HepG2 (cell line): ENCODE results near the gene SLC29A1. TPM values are rescaled to one million over a fixed set of nuclear protein-coding genes. Genes with fewer than 3 reads are reported as not detected.

Source experiments
- ATAC-seq: fragments of 200-7000 bp; cut with Tn5 transposase; 3 replicates; pipeline ENCODE4 v1.9.1; 2020; ENCODE audit warnings: mild to moderate bottlenecking, moderate library complexity
- BruUV-seq: library from RNA; stranded (reverse); fragments of 400-500 nt; replicated peaks from 2 replicates; lab custom pipeline; 2021; lab: Mats Ljungman, UMichigan
- CTCF ChIA-PET: fragments of 300-600 bp; formaldehyde crosslinking; extraction: SDS; loops from one replicate; lab custom pipeline; 2021; ENCODE audit warnings: low total read pairs, inconsistent platforms, low intra/inter-chr PET ratio; lab: Yijun Ruan, JAX
- POLR2A ChIA-PET: fragments of 350-600 bp; sonication (Branson Sonifier 250); formaldehyde crosslinking; loops from one replicate; lab custom pipeline; 2020; ENCODE audit warnings: antibody characterized with exemption, inconsistent platforms; lab: Yijun Ruan, JAX
- DNase-seq: peaks from one replicate; pipeline ENCODE4 v3.0.0-alpha.2; 2015; ENCODE audit warnings: low spot score
- FAIRE-seq: peaks from 3 replicates; lab custom pipeline; 2011; peaks lifted over from hg19 to GRCh38; lab: Jason Lieb, UNC
- H2AFZ ChIP-seq: one replicate; pipeline ENCODE4 v1.6.1; 2011; ENCODE audit warnings: low read length, inconsistent platforms
- H3K27ac ChIP-seq: fragments of 300-600 bp; 3 replicates; pipeline ENCODE4 v1.8.0; 2011; ENCODE audit warnings: mixed run types, mild to moderate bottlenecking, mixed read lengths, low read length, inconsistent platforms; ENCODE audit not compliant: insufficient read depth; ENCODE audit errors: extremely low read length
- H3K27me3 ChIP-seq, 2 experiments: fragments of 200-600 bp in 1 of 2; 2 replicates in 1 of 2; 3 replicates in 1 of 2; pipeline versions ENCODE4 v1.6.0 to v1.8.0; 2011; ENCODE audit warnings: low read length in 2 of 2, mild to moderate bottlenecking in 2 of 2, moderate library complexity in 2 of 2, inconsistent platforms in 1 of 2; ENCODE audit not compliant: insufficient read depth in 2 of 2, control insufficient read depth in 1 of 2
- H3K36me3 ChIP-seq, 2 experiments: fragments of 200-600 bp in 1 of 2; replicated peaks in 1 of 2; 2 replicates in 1 of 2; 3 replicates in 1 of 2; pipeline versions ENCODE4 v1.5.1 to v1.8.0; 2011; ENCODE audit warnings: low read length in 2 of 2, inconsistent platforms in 1 of 2; ENCODE audit not compliant: insufficient read depth in 2 of 2, control insufficient read depth in 1 of 2
- H3K4me1 ChIP-seq: 2 replicates; pipeline ENCODE4 v1.5.1; 2012; ENCODE audit warnings: low read length, inconsistent platforms; ENCODE audit not compliant: insufficient read depth
- H3K4me2 ChIP-seq: 2 replicates; pipeline ENCODE4 v1.6.0; 2011; ENCODE audit warnings: low read depth, low read length, inconsistent platforms
- H3K4me3 ChIP-seq, 3 experiments: fragments of 200-600 bp in 1 of 3; sonication (generic), shearing (Covaris generic) in 1 of 3; replicated peaks in 1 of 3; 2 replicates each; pipeline ENCODE4 v1.5.1; 2011 to 2016; ENCODE audit warnings: low read length in 3 of 3, inconsistent platforms in 2 of 3, low read depth in 2 of 3, mild to moderate bottlenecking in 2 of 3, control low read depth in 1 of 3, mixed read lengths in 1 of 3; ENCODE audit not compliant: insufficient read depth in 1 of 3
- H3K79me2 ChIP-seq: one replicate; pipeline ENCODE4 v1.6.1; 2011; ENCODE audit warnings: low read length, inconsistent platforms; ENCODE audit not compliant: insufficient read depth
- H3K9ac ChIP-seq: 2 replicates; pipeline ENCODE4 v1.6.0; 2011; ENCODE audit warnings: mild to moderate bottlenecking, low read depth, low read length, inconsistent platforms; ENCODE audit not compliant: insufficient read depth
- H3K9me3 ChIP-seq: 2 replicates; pipeline ENCODE4 v1.5.1; 2012; ENCODE audit warnings: mild to moderate bottlenecking, low read length
- H4K20me1 ChIP-seq: 2 replicates; pipeline ENCODE4 v1.6.0; 2011; ENCODE audit warnings: inconsistent platforms, mild to moderate bottlenecking, low read length, moderate library complexity; ENCODE audit not compliant: insufficient read depth
- AHDC1 ChIP-seq: sonication (generic); formaldehyde crosslinking; IDR thresholded peaks from 2 replicates; pipeline ENCODE4 v1.5.1; 2020; ENCODE audit warnings: mild to moderate bottlenecking, missing genetic modification reagents, borderline replicate concordance
- CAMTA2 ChIP-seq: sonication (generic); formaldehyde crosslinking; IDR thresholded peaks from 2 replicates; pipeline ENCODE4 v1.4.0; 2020; ENCODE audit warnings: mild to moderate bottlenecking, missing genetic modification reagents, borderline replicate concordance
- CERS6 ChIP-seq: sonication (generic); formaldehyde crosslinking; IDR thresholded peaks from 2 replicates; pipeline ENCODE4 v1.5.0; 2020; ENCODE audit warnings: missing genetic modification reagents
- HDAC1 ChIP-seq: sonication (generic); formaldehyde crosslinking; IDR thresholded peaks from 2 replicates; pipeline ENCODE4 v1.5.1; 2020; ENCODE audit warnings: mild to moderate bottlenecking, missing genetic modification reagents
- NR0B2 ChIP-seq: sonication (generic); formaldehyde crosslinking; IDR thresholded peaks from 2 replicates; pipeline ENCODE4 v1.4.0; 2020; ENCODE audit warnings: mild to moderate bottlenecking, missing genetic modification reagents
- RBM39 ChIP-seq: fragments of 200-400 bp; formaldehyde crosslinking; IDR thresholded peaks from one replicate; pipeline ENCODE4 v1.6.1; 2018; ENCODE audit warnings: antibody characterized with exemption, mild to moderate bottlenecking, low read depth, low read length; ENCODE audit not compliant: poor library complexity, severe bottlenecking
- TERF1 ChIP-seq: sonication (generic); formaldehyde crosslinking; IDR thresholded peaks from 2 replicates; pipeline ENCODE4 v1.8.0; 2022; ENCODE audit warnings: mild to moderate bottlenecking, missing genetic modification reagents, moderate library complexity
- TRAFD1 ChIP-seq: sonication (generic); formaldehyde crosslinking; IDR thresholded peaks from 2 replicates; pipeline ENCODE4 v1.5.1; 2020; ENCODE audit warnings: missing genetic modification reagents, mild to moderate bottlenecking, borderline replicate concordance
- ZNF513 ChIP-seq: sonication (generic); formaldehyde crosslinking; conservative IDR thresholded peaks from 2 replicates; pipeline ENCODE4 v1.5.0; 2020; ENCODE audit warnings: missing genetic modification reagents
- WGBS: methylation state at CpG from one replicate; pipeline ENCODE4 v1.1.6; 2017; ENCODE audit warnings: low lambda C conversion rate; 5-methylcytosine and 5-hydroxymethylcytosine counted together
- in situ Hi-C: cut with HindIII; loops from 2 replicates; pipeline ENCODE4 v1.10.0; 2017; ENCODE audit warnings: low pct_unique_long_range_greater_than_20kb; ENCODE audit not compliant: extremely low pct_ligation_motif_present
- intact Hi-C: fragments of 100-400 bp; cut with micrococcal nuclease; formaldehyde crosslinking; loops from one replicate; pipeline ENCODE4 v1.10.0; 2022; ENCODE audit not compliant: unreplicated experiment
- polyA plus RNA-seq, 8 experiments: library from polyadenylated mRNA; depleted of rRNA in 3 of 8; stranded (reverse) in 7 of 8; unstranded in 1 of 8; fragments of >200 nt; fragmentation: Illumina TruSeq in 4 of 8; extraction: Trizol in 4 of 8; gene quantifications; 2 replicates each; pipeline versions ENCODE4 v1.2.1 to v1.2.3, GENCODE V29; 2011 to 2016; ENCODE audit warnings: low read depth in 4 of 8, missing spikeins in 1 of 8, mixed read lengths in 1 of 8; ENCODE audit not compliant: insufficient read depth in 1 of 8
- total RNA-seq, 5 experiments: library from RNA; depleted of rRNA; stranded (reverse); fragments of >200 nt; fragmentation: Illumina TruSeq; extraction: Trizol; gene quantifications; 2 replicates each; pipeline ENCODE4 v1.2.3, GENCODE V29; 2016; ENCODE audit warnings: low read depth in 1 of 5

SLC29A1 gene
- total and polyA plus RNA-seq, 2 of the 13 experiments (the other 11 are each of a cell fraction or from before 2014, with no cell fraction given) = 43.2 to 106 TPM

GRCh38 chr6:44257025-44257752 lies 33.8 kb downstream of the SLC29A1 start, which contains the start of gene SLC35B2:
TSS of gene SLC35B2 (minus strand) at chr6:44257528. CDS start at chr6:44257410, 118 bp downstream.
- H3K9me3 ChIP-seq = no peaks in the 10 kb centered on the region
- ATAC-seq (peak; percentile 71), FAIRE-seq (peak; percentile 73), DNase-seq (peak; percentile 88)
- WGBS = 0% methylated on average over 30 of the region's 80 CpGs
- H4K20me1 ChIP-seq = peaks cover 43% of the 10 kb centered on the region
- in situ Hi-C loops (no loop called here), intact Hi-C loops (no loop called here)
- H3K4me2 ChIP-seq = peak within 1 kb of the TSS; percentile 96
- H3K4me3 ChIP-seq = peak within 1 kb of the TSS; percentile 66 to 84 (median 71)
- no peaks in the 10 kb centered on the region; a peak in 1 of 5 replicates for H3K27me3 ChIP-seq
- ChIA-PET CTCF (interaction anchor here (0.7 to 1.5 kb wide), 3 partner anchors 36 to 106 kb away, joined by 3 to 4 read pairs (median 4); no protein-coding TSS in a partner anchor), POLR2A (interaction anchor here (0.9 to 6.0 kb wide), 27 partner anchors 7 to 628 kb away, joined by 3 to 264 read pairs (median 5); partner anchors contain the start of genes AARS2, CDC5L, GTPBP2 and HSP90AB1)
- peaks cover 15% of the 10 kb centered on the region for H3K79me2 ChIP-seq
- no peak within 1 kb of the TSS for H2AFZ ChIP-seq
- H3K4me1 ChIP-seq = peaks cover 53% of the 10 kb centered on the region
- H3K36me3 ChIP-seq = peaks cover 23 to 56% of the 10 kb centered on the region in 2 experiments
- peak within 1 kb of the TSS; percentile 92 for H3K9ac ChIP-seq
- peak within 1 kb of the TSS; percentile 93 for H3K27ac ChIP-seq
- BruUV-seq = no TSS peak
- TF ChIP-seq RBM39 = peak; percentile 50
- TF ChIP-seq CAMTA2 (CRISPR knock-in tag) = no peak
- TF ChIP-seq TRAFD1 (CRISPR knock-in tag) = no peak
- 0 out of 2 replicates have a peak, but pooled peaks have one; percentile 79 for TF ChIP-seq TERF1
- no peak for TF ChIP-seq CERS6 (CRISPR knock-in tag)
- no peak for TF ChIP-seq ZNF513 (CRISPR knock-in tag)
- peak; percentile 97 for TF ChIP-seq HDAC1
- TF ChIP-seq NR0B2 (CRISPR knock-in tag) = peak; percentile 82; the same call in 1 of the 2 replicates
- TF ChIP-seq AHDC1 = peak; percentile 40; the same call in 1 of the 2 replicates
